ACC112 (cell line): ENCODE measurements around the gene TNIK.
A peak's percentile ranks its signal among the peaks of the same experiment; 100 is the strongest.
"Not testable (repeated sequence)": the region's sequence is repeated elsewhere in the genome, so short reads cannot be mapped to it uniquely, and the experiment has no call there.

Source experiments
- H2AFZ ChIP-seq: fragments of 200-600 bp; sonication (generic); one replicate; pipeline ENCODE4 v1.6.0; 2017; ENCODE audit warnings: antibody characterized with exemption, low read length; ENCODE audit not compliant: unreplicated experiment
- H3K27ac ChIP-seq: fragments of 200-600 bp; sonication (generic); 2 replicates; pipeline ENCODE4 v1.5.1; 2014; ENCODE audit warnings: low read depth, mild to moderate bottlenecking, antibody characterized with exemption, low read length, moderate library complexity
- H3K27me3 ChIP-seq: fragments of 200-600 bp; sonication (generic); 2 replicates; pipeline ENCODE4 v1.6.1; 2014; ENCODE audit warnings: mild to moderate bottlenecking, antibody characterized with exemption, low read length, moderate library complexity, mixed read lengths; ENCODE audit not compliant: insufficient read depth
- H3K36me3 ChIP-seq: fragments of 200-600 bp; sonication (generic); 2 replicates; pipeline ENCODE4 v1.6.1; 2016; ENCODE audit warnings: mild to moderate bottlenecking, antibody characterized with exemption, low read length, moderate library complexity, mixed read lengths; ENCODE audit not compliant: insufficient read depth
- H3K4me1 ChIP-seq: fragments of 200-600 bp; sonication (generic); one replicate; pipeline ENCODE4 v1.6.1; 2016; ENCODE audit warnings: low read length, mixed read lengths; ENCODE audit not compliant: insufficient read depth, unreplicated experiment, control insufficient read depth
- H3K4me3 ChIP-seq: fragments of 200-600 bp; sonication (generic); 2 replicates; pipeline ENCODE4 v1.5.1; 2014; ENCODE audit warnings: mild to moderate bottlenecking, low read depth, low read length
- H3K79me2 ChIP-seq: fragments of 200-600 bp; sonication (generic); one replicate; pipeline ENCODE4 v1.6.0; 2016; ENCODE audit warnings: low read length; ENCODE audit not compliant: control insufficient read depth, unreplicated experiment, insufficient read depth

TNIK gene

DNA sequence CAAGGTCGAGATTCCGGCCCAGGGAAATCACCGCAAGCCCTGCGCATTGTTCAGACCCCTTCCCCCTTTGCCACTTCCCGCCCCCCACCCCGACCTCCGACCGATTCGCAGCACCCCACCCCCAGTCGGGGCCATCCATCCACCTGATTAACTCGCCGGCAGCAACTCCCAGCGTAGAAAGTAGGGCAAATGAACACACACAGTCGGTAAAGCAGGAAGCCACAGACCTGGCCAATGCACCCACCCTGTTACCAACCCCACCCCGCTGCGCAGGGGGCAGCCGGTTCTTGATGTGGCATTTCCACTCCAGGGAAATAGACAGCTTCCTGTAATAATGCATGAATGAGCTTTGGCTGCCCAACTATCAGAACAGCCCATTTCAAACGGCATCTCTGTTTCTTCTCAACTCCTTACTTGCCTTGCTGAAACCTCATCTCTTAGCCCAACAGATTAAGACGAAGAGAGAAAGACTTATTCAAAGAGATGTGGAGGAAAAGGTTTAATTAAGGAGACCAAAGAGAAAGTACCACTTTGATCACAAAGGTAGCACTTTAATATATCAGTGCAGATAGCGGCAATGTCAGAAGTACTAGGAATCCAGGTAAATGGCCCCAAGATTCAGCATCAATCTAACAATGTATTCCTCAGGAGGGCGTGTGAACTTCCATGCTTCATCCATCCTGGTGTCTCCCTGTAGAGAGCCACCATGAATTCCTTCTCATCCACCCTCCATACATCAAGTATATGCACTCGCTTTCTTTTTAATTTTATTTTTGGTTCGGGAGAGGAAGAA, 1.9 kb downstream of the TNIK start:
- no peaks in the 10 kb centered on the region for H3K4me1 ChIP-seq
- no peak overlapping the region for H2AFZ ChIP-seq
- peaks cover 18% of the 10 kb centered on the region for H3K79me2 ChIP-seq
- no peak overlapping the region for H3K27ac ChIP-seq
- H3K36me3 ChIP-seq = no peaks in the 10 kb centered on the region
- no peaks in the 10 kb centered on the region for H3K27me3 ChIP-seq
- peak overlapping the region; percentile 95 for H3K4me3 ChIP-seq

- Histone ChIP-seq H3K4me1 (no peaks in the 10 kb centered on the region), H3K27me3 (no peaks in the 10 kb centered on the region), H2AFZ (no peak overlapping the region), H3K79me2 (peaks cover 20% of the 10 kb centered on the region), H3K4me3 (no peak overlapping the region), H3K36me3 (no peaks in the 10 kb centered on the region), H3K27ac (no peak overlapping the region)
These were observed 2.6 kb downstream of the TNIK start for GRCh38 chr3:171457607-171458061.

DNA sequence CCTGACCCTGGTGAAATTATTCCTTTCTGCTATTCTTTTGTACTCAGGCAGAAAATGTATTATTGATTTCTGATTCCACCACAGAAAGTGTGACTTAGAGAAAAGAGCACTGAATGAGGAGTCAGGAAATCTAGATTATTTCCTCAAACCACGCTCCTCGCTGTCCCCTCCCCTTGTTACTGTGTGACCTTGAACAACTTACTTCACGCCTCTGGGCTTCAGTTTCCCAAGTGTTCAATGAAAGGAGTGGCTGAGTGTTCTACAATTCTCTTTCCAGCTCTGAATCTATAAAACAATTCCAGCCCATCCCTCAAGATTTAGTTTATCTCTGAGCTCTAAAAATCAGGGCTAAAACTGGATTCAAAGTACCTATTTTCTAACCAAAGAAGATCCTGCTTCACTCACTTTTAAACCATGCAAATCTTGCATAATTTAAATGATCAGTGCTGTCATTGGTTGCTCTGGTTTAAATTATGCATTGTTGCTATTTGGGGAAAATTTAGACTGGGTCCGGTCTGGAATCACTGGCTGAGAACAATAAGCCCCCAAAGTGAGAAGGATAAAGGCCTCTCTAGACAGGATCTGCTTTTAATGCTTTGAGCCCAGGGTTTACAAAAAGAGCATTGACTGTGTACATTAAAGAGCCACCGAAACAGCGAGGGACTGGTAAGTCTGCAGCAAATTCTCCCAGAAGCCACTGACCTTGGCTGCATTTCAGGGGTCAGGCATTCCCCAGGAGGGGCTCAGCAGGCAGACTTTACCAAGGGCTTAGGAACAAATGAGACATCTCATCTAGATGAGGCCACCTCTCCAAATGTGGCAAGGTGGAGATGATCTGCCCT, 3.2 kb downstream of the TNIK start:
- Histone ChIP-seq H2AFZ (no peak overlapping the region), H3K79me2 (peaks cover 20% of the 10 kb centered on the region), H3K27me3 (no peaks in the 10 kb centered on the region), H3K4me1 (no peaks in the 10 kb centered on the region), H3K27ac (no peak overlapping the region), H3K36me3 (no peaks in the 10 kb centered on the region), H3K4me3 (no peak overlapping the region)

DNA sequence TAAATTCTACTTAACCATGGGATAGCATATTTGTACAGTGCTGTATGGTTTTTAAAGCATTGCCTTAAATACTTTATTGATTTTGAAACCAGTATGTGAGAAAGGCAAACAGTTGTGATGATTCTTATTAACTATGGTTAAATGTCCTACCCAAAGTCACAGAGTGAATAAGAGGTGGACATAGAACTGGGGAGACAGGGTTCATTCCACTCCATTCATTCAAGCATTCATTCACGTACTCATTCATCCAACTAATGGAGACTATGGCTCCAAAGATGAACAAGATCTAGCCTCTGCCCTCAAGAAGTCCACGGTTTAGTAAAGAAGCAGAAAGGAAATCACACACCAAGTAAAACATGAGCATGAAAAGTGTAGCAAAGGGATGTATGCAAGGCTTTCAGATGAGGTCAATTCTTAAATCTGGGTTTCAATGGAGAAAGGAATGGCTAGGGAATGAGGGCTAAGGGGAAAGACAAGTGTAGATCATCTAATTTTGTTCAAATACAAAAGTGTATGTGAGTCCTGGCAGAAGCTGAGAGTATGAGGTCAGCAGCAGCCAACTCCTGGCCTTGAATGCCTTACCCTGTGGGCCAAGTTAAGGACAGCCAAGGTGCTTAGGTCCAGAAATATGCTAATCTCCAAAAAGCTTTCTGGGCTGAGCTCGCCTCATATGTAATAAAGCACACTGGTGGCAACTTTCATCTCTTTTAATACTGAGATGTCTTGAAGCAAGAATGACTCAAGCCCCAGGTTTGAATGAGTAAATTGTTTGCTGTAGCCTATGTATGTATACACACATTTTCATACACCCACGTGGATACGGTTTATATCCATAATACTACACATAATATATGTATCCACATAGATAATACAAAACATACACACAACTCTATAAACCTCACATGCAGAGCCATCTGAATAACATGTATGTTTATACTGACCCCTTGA, 4.3 kb downstream of the TNIK start:
- Histone ChIP-seq H3K4me1 (no peaks in the 10 kb centered on the region), H3K4me3 (no peak overlapping the region), H3K27ac (no peak overlapping the region), H3K79me2 (peaks cover 20% of the 10 kb centered on the region), H3K36me3 (no peaks in the 10 kb centered on the region), H2AFZ (no peak overlapping the region), H3K27me3 (no peaks in the 10 kb centered on the region)

DNA sequence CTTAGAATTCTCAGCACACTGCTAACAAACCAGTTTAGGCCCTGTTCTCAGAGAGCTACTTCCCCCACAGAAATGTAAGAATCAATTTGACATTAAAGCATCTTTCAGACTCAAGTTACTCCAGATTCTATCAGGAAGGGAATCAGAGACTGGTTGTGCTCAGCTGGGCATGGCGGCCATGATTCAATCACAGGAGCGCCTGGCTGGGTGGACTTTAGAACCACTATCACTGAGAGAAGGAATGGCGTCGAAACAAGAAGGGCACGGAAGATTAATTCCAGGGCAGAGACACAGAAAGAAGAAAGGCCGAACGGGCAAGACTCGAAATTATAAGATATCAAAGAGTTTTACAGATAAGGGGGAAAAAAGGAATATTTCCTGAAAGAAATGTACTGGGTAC, 6.2 kb downstream of the TNIK start:
- H3K36me3 ChIP-seq = no peaks in the 10 kb centered on the region
- no peaks in the 10 kb centered on the region for H3K27me3 ChIP-seq
- H2AFZ ChIP-seq = no peak overlapping the region
- H3K4me3 ChIP-seq = no peak overlapping the region
- no peak overlapping the region for H3K27ac ChIP-seq
- peaks cover 19% of the 10 kb centered on the region for H3K79me2 ChIP-seq
- no peaks in the 10 kb centered on the region for H3K4me1 ChIP-seq

DNA sequence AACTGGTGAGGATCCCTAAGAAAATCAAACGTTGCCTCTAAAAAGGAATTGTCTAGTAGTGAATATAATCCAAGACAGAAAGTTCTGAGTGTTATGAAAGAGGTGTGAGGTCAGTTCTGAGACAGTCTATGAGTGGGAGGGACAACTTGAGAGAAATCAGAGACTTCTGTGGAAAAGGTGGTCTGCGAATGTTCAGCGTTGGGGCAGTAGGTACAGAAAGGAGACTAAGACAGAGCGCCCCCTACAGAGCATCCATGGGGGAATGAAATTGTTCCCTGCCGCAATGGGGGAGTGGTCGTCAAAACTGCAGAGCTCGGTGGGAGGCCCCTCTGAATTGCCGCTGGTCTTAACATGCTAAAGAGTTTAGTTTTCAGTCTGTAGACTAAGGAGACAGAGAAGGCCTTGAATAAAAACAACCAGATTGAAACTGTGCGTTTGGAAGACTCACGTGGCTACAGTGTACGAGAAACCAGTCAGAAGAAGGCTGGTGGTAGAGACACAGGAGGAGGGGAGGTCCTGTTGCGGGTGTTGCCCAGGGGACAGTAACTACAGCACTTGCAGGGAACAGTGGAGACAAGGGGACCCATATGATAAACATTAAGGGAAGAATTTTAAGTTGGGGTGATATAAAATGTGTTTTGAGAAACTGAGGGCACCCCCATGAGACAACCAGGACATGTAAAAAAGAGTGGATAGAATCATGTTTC, 6.9 kb downstream of the TNIK start:
- Histone ChIP-seq H3K27me3 (no peaks in the 10 kb centered on the region), H2AFZ (no peak overlapping the region), H3K4me3 (no peak overlapping the region), H3K36me3 (no peaks in the 10 kb centered on the region), H3K79me2 (peaks cover 12% of the 10 kb centered on the region), H3K27ac (no peak overlapping the region), H3K4me1 (no peaks in the 10 kb centered on the region)

DNA sequence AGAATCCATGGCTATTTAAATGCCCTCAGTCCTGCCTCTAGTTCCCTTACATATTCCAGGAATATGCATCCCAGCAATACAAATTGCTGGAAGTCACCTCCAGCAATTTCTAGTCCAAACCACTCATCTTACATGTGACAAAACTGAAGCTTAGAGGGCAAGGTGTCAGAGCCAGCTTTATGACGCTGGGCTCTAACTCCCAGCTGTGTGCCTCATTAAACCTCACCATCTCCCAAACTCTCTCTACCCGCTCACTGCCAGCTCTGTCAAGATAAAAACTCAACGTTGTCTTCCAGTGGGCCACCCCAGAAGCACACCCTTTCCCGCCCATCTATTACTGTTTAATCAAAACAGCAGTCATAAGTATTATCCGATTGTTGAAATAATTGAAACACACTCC, 7.9 kb downstream of the TNIK start:
- Histone ChIP-seq H3K27me3 (no peaks in the 10 kb centered on the region), H3K79me2 (peaks cover 4% of the 10 kb centered on the region), H3K27ac (no peak overlapping the region), H3K4me3 (no peak overlapping the region), H2AFZ (no peak overlapping the region), H3K36me3 (no peaks in the 10 kb centered on the region), H3K4me1 (peaks cover 3% of the 10 kb centered on the region)

GRCh38 chr3:171451915-171452314, 8.3 kb downstream of the TNIK start:
- Histone ChIP-seq H3K27ac (no peak overlapping the region), H3K4me3 (no peak overlapping the region), H2AFZ (no peak overlapping the region), H3K79me2 (peaks cover 4% of the 10 kb centered on the region), H3K27me3 (no peaks in the 10 kb centered on the region), H3K4me1 (peaks cover 7% of the 10 kb centered on the region), H3K36me3 (no peaks in the 10 kb centered on the region)

- Histone ChIP-seq H3K27ac (peak overlapping the region; percentile 20), H2AFZ (peak overlapping the region; percentile 20), H3K4me3 (peak overlapping the region; percentile 6; the same call in 1 of the 2 replicates)
- H3K36me3 ChIP-seq, H3K27me3 ChIP-seq, H3K4me1 ChIP-seq, H3K79me2 ChIP-seq: not testable (repeated sequence)
These were observed 12.7 kb downstream of the TNIK start for GRCh38 chr3:171447579-171447891.
